DOHH2 (cell line): ENCODE measurements around the gene MEIS2.

Source experiments
- H3F3A ChIP-seq: fragments of 200-600 bp; sonication (generic), shearing (Covaris generic); 2 replicates; pipeline ENCODE4 v1.6.0; 2016; ENCODE audit warnings: antibody characterized with exemption, mild to moderate bottlenecking; ENCODE audit not compliant: control insufficient read depth, insufficient read depth
- H3K27ac ChIP-seq: fragments of 200-600 bp; sonication (generic); 2 replicates; pipeline ENCODE4 v1.5.1; 2014; ENCODE audit warnings: low read depth, mild to moderate bottlenecking, low read length, moderate library complexity
- H3K27me3 ChIP-seq: fragments of 200-600 bp; sonication (generic); 2 replicates; pipeline ENCODE4 v1.6.1; 2014; ENCODE audit warnings: mild to moderate bottlenecking, low read length, mixed read lengths; ENCODE audit not compliant: control insufficient read depth
- H3K36me3 ChIP-seq: fragments of 200-600 bp; sonication (generic); 2 replicates; pipeline ENCODE4 v1.6.1; 2014; ENCODE audit warnings: mild to moderate bottlenecking, low read length, moderate library complexity, mixed read lengths; ENCODE audit not compliant: control insufficient read depth
- H3K4me1 ChIP-seq: fragments of 200-600 bp; sonication (generic); 2 replicates; pipeline ENCODE4 v1.6.1; 2014; ENCODE audit warnings: mild to moderate bottlenecking, low read length, mixed read lengths; ENCODE audit not compliant: control insufficient read depth
- H3K4me2 ChIP-seq: fragments of 200-600 bp; sonication (generic); 2 replicates; pipeline ENCODE4 v1.6.0; 2014; ENCODE audit warnings: mild to moderate bottlenecking, low read length, moderate library complexity
- H3K4me3 ChIP-seq: fragments of 200-600 bp; sonication (generic); 2 replicates; pipeline ENCODE4 v1.5.1; 2014; ENCODE audit warnings: mild to moderate bottlenecking, low read length, mixed read lengths
- H3K79me2 ChIP-seq: fragments of 200-600 bp; sonication (generic); 2 replicates; pipeline ENCODE4 v1.6.1; 2014; ENCODE audit warnings: mild to moderate bottlenecking, low read length, mixed read lengths; ENCODE audit not compliant: control insufficient read depth
- H3K9me2 ChIP-seq: fragments of 200-600 bp; sonication (generic); replicated peaks from 2 replicates; pipeline ENCODE4 v1.6.1; 2014; ENCODE audit warnings: mild to moderate bottlenecking, low read length, mixed read lengths; ENCODE audit not compliant: control insufficient read depth
- H3K9me3 ChIP-seq: fragments of 200-600 bp; sonication (generic); 2 replicates; pipeline ENCODE4 v1.6.1; 2014; ENCODE audit warnings: antibody characterized with exemption, low read length, mixed read lengths; ENCODE audit not compliant: control insufficient read depth, insufficient read depth
- H4K20me1 ChIP-seq: fragments of 200-600 bp; sonication (generic); 2 replicates; pipeline ENCODE4 v1.6.0; 2014; ENCODE audit warnings: low read depth, mild to moderate bottlenecking, antibody characterized with exemption, low read length, moderate library complexity; ENCODE audit not compliant: control insufficient read depth, insufficient read depth
- EZH2phosphoT487 ChIP-seq: fragments of 200-600 bp; sonication (generic); IDR thresholded peaks from 2 replicates; pipeline ENCODE4 v1.6.1; 2017; ENCODE audit warnings: borderline replicate concordance, mild to moderate bottlenecking, antibody characterized with exemption, low read length, moderate library complexity, mixed read lengths
- TF ChIP-seq, protein P1 (sequence below): fragments of 200-600 bp; sonication (generic); IDR thresholded peaks from one replicate; pipeline ENCODE4 v1.5.1; 2014; ENCODE audit warnings: antibody characterized with exemption, mild to moderate bottlenecking, low read depth, low read length; ENCODE audit not compliant: poor library complexity, severe bottlenecking

The MEIS2 gene

DNA sequence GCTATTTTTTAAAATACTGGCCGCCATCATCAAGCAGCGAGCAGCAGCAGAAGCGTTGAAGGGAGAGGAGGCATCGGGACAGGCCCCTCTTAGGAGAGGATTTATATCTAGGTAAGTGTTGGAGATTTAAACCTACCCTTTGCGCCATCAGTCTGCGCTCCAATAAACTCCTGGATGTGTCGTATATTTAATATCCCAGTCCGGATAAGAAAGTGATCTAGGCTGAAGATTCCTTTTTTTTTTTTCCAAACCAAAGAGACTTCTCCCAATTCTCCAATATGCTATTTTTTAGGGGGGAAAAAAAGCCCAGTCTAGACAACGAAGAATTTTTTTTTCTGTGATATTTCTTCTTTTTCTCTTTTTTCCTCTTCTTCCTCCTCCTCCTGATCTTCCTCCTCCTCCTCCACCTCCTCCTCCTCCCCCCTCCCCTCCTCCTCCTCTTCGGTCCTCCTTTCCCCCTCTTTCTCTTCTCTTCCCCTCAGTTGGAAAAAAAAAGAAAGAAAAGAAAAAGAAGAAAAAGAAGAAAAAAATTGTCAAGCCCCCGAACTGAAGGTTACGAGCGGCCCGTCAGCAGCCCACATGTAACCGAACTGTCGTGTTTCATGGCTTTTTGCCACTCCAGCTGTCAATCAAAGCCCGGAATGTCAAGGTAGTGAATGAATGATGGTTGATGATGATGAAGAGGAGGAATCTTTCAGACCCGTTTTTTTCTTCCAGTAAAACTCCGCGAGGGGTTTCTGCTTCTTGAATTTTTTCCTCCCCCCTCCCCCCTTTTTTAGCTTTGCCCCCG, 835 bp downstream of the MEIS2 start:
- Histone ChIP-seq H3K4me2 (peak overlapping the region; percentile 97), H4K20me1 (peaks cover 6% of the 10 kb centered on the region; the same call in 1 of the 2 replicates), H3K4me3 (peak overlapping the region; percentile 81), H3K27me3 (no peaks in the 10 kb centered on the region), H3K36me3 (peaks cover 41% of the 10 kb centered on the region), H3K9me2 (no peaks in the 10 kb centered on the region), H3F3A (peaks cover 16% of the 10 kb centered on the region), H3K4me1 (peaks cover 24% of the 10 kb centered on the region), H3K79me2 (peaks cover 75% of the 10 kb centered on the region), H3K9me3 (no peaks in the 10 kb centered on the region), H3K27ac (peak overlapping the region; percentile 97)
- TF ChIP-seq, protein P1, sequence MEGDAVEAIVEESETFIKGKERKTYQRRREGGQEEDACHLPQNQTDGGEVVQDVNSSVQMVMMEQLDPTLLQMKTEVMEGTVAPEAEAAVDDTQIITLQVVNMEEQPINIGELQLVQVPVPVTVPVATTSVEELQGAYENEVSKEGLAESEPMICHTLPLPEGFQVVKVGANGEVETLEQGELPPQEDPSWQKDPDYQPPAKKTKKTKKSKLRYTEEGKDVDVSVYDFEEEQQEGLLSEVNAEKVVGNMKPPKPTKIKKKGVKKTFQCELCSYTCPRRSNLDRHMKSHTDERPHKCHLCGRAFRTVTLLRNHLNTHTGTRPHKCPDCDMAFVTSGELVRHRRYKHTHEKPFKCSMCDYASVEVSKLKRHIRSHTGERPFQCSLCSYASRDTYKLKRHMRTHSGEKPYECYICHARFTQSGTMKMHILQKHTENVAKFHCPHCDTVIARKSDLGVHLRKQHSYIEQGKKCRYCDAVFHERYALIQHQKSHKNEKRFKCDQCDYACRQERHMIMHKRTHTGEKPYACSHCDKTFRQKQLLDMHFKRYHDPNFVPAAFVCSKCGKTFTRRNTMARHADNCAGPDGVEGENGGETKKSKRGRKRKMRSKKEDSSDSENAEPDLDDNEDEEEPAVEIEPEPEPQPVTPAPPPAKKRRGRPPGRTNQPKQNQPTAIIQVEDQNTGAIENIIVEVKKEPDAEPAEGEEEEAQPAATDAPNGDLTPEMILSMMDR: no peak
- TF ChIP-seq EZH2phosphoT487: no peak

DNA sequence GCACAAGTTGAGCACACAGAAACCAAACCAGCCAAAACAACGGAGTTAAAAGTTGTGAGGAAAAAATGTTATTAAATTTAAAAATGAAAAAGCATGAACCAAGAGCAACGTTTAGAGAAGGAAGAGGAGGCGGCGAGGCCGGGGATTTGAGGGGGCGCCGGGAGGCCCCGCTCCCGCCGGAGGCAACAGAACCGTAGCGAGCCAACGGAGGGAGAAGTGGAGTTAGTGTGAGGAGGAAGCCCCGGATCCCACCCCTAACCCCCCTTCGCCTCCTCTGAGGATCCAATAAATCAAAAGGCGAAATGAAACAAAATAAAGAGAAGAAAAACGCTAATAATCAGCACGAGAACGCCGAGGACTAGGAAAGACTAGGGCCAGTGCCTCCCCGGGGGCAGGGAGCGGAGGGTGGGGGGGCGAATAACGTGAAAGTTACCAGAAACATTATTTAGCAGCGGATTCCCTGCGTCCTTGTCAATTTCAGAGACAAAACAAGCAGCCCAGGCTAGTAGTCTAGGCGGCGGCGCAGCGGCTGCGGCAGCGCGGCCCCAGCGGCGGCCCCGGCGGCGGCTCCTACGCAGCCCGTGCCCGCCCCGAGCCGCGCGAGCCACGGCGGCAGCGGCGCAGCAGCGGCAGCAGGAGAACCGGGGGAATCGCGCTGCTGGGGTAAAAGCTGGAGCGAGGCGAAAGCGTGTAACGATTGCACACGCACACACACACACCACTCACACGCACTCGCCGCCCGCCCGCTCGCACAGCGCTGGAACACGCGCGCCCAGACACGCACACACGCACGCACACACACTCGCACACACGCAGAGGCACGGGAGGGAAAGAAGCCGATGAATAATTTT, 1.7 kb downstream of the MEIS2 start:
- peaks cover 50% of the 10 kb centered on the region for H3K36me3 ChIP-seq
- H3K4me1 ChIP-seq: peaks cover 24% of the 10 kb centered on the region
- peaks cover 10% of the 10 kb centered on the region for H3F3A ChIP-seq
- peaks cover 70% of the 10 kb centered on the region for H3K79me2 ChIP-seq
- H3K4me2 ChIP-seq: peak overlapping the region; percentile 97
- peaks cover 6% of the 10 kb centered on the region; the same call in 1 of the 2 replicates for H4K20me1 ChIP-seq
- TF ChIP-seq, protein P1: no peak
- no peak for TF ChIP-seq EZH2phosphoT487
- H3K9me2 ChIP-seq: no peaks in the 10 kb centered on the region
- no peaks in the 10 kb centered on the region for H3K9me3 ChIP-seq
- peak overlapping the region; percentile 81 for H3K4me3 ChIP-seq
- peak overlapping the region; percentile 97 for H3K27ac ChIP-seq
- H3K27me3 ChIP-seq: no peaks in the 10 kb centered on the region

DNA sequence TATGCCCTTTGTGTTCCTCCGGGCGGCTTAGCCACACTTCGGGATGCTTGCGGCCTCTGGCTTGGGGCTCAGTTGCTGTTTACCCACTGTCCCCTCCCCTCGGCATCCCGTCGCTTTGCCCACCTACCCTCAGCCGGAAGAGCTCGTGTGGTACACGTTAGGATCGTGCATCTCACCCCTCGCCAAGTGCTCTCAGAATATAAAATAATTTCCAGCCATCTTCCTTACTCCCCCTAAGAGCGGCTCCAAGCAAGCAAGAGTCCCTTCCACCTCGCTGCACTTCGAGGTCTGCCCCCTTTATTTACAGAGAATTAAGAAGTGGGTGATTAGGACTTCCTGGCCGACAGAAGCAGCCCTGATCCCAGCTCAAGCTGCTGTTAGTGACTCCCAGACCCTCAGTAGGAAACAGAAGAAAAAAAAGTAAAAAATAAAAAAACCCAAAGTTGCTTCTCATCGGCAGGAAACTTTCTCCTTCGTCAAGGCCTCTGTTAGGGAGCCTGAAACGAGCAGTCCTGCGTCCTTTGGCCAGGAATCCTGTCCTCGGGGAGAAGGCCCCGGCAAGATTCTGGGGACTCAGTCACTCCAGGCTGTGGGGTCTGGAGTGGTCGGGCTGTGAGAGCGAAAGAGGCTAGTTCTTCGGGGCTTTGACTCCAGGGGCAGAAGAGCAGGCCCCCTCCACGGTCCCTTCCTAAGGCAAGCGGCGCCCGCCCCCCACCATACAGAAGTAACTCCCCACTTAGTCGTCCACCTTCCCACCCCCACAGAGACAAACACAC, 3.0 kb downstream of the MEIS2 start:
- TF ChIP-seq, protein P1: no peak
- no peak for TF ChIP-seq EZH2phosphoT487
- Histone ChIP-seq H3K4me1 (peaks cover 19% of the 10 kb centered on the region), H3F3A (peaks cover 9% of the 10 kb centered on the region), H3K9me2 (no peaks in the 10 kb centered on the region), H3K4me3 (peak overlapping the region; percentile 81), H3K27me3 (no peaks in the 10 kb centered on the region), H3K36me3 (peaks cover 61% of the 10 kb centered on the region), H4K20me1 (peaks cover 6% of the 10 kb centered on the region; the same call in 1 of the 2 replicates), H3K27ac (no peak overlapping the region), H3K4me2 (peak overlapping the region; percentile 97), H3K79me2 (peaks cover 67% of the 10 kb centered on the region), H3K9me3 (no peaks in the 10 kb centered on the region)
